ENCODE measurements around the gene ARHGAP26.

The ARHGAP26 gene

DNA sequence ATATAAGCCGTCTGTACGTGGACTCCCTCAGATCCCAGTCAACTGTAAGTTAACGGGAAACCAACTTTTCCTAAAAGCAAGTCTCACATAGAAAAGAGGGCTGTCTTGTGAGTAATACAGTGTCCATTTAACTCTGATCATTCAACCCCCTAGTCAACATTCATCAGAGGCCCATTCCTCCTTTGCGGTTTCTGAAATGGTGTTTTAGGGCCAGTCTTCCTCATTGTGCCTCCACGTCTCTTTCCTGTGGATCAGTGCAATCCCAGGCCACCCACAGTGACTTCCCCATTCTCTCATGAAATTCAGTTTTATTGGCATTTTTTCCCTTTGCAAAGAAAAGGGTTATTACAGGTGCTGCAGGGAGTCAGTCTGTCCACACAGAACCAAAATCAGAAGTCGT, 371.5 kb downstream of the ARHGAP26 start:
- CTCF ChIA-PET: no interaction called here
- no peak for TF ChIP-seq CTCF (conservative IDR thresholded peaks at IDR 0.05; ENCODE audit: low read depth)
- DNase-seq (ENCODE audit: low spot score): no peak
- POLR2A ChIA-PET (ENCODE audit: low non-redundant PET): no interaction called here
- H3K27ac ChIP-seq: peak overlapping the region; percentile 93

DNA sequence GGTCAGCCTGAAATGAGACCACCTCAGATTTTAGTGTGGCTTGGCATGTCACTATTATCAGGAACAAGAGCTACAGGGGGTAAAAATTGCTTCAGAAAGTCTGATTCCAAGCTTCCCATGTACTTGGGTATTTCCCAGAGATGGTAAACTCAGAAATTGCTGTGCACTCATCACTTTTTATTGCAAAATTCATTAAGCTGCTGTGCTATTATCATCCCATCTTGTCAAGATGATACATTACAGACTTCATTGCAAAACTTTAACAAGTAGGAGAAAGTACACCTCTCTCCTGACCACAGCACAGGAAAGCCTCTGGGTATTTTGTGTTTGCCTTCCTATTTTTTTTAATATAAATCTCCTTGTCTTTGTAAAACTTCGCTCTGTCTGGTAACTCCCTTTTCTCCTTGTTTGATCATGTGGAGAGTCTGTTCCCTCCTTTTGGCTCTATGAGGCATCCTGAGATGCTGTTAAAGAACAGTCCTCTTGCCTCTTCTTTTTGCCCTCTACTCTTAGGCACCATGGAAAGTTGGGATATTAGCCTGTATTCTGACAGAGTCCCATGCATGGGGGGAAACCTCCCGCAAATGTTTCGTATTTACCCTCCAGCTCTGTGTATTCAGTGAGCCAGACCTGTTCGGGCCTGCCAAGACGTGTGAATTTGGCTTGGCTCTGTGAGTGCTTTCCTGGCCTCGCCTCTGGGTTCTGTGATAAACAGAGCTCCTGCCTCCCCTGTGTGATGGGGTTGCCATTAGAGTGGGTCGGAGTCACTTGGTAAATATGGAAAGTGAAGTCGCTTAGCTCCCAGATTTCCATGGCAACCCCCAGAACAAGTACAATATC, 372.6 kb downstream of the ARHGAP26 start:
- H3K27ac ChIP-seq: peak overlapping the region; percentile 93
- peak; percentile 85 for DNase-seq (ENCODE audit: low spot score)
- ChIA-PET CTCF (interaction anchor here (0.6 to 1.6 kb wide), 2 partner anchors 242 to 260 kb away, joined by 3 to 4 read pairs; partner anchors contain the start of gene NR3C1), POLR2A (ENCODE audit: low non-redundant PET) (interaction anchor here (0.7 kb wide), 1 partner anchor 261 kb away, joined by 3 read pairs; no protein-coding TSS in a partner anchor)
- no peak for TF ChIP-seq CTCF (conservative IDR thresholded peaks at IDR 0.05; ENCODE audit: low read depth)

DNA sequence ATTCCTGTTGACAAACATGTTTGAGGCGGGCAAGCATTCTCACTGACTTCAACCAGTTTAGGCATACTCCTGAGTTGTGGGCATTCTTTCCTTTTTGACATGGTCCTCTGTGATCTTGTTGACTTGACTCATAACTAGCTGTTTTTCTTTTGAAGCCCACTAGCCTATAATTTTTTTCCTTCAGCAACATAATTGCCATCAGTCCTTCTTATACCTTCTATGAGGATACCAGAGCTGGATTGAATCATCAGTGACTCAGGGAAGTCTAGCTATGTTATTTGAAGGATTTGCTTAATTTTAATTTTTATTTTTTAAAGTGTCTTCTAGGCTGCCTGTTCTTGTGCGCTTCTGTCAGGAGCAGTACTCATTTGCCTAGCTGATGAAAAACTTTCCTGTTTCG, 373.8 kb downstream of the ARHGAP26 start:
- DNase-seq (ENCODE audit: low spot score): peak; percentile 68
- CTCF ChIA-PET: interaction anchor here (1.6 kb wide), 1 partner anchor 259 kb away, joined by 4 read pairs; the partner anchor contains the start of gene NR3C1
- no peak for TF ChIP-seq CTCF (conservative IDR thresholded peaks at IDR 0.05; ENCODE audit: low read depth)
- POLR2A ChIA-PET (ENCODE audit: low non-redundant PET): no interaction called here
- peak overlapping the region; percentile 93 for H3K27ac ChIP-seq

GRCh38 chr5:143145243-143146160, 375.3 kb downstream of the ARHGAP26 start:
- no peak overlapping the region for H3K27ac ChIP-seq
- ChIA-PET CTCF (interaction anchor here (0.7 kb wide), 1 partner anchor 1577 kb away, joined by 7 read pairs; no protein-coding TSS in a partner anchor), POLR2A (ENCODE audit: low non-redundant PET) (no interaction called here)
- DNase-seq (ENCODE audit: low spot score): no peak
- TF ChIP-seq CTCF (conservative IDR thresholded peaks at IDR 0.05; ENCODE audit: low read depth): no peak

GRCh38 chr5:143146161-143146560, 376.0 kb downstream of the ARHGAP26 start:
- H3K27ac ChIP-seq: no peak overlapping the region
- ChIA-PET CTCF (interaction anchor here (0.7 kb wide), 1 partner anchor 1578 kb away, joined by 7 read pairs; no protein-coding TSS in a partner anchor), POLR2A (ENCODE audit: low non-redundant PET) (no interaction called here)
- no peak for TF ChIP-seq CTCF (conservative IDR thresholded peaks at IDR 0.05; ENCODE audit: low read depth)
- DNase-seq (ENCODE audit: low spot score): no peak

DNA sequence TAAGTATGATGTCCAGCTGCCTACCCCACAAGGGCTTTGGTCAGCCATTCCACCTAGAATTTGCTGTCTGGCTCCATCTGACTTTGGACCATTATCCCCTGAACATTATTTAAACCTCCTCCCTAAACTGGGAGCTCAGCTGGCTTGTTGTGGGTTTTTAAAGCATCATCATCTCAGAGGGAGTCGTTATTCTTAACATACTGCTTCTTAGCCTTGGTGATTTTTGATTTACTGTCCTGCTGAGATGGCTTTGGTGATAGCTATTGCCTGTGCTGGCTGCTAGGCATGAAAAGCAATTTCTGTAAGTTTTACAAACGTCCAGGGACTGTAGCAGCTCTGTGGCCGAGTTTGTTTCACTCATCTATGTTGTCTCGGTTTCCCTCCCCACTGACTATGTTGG, 377.2 kb downstream of the ARHGAP26 start:
- POLR2A ChIA-PET (ENCODE audit: low non-redundant PET): interaction anchor here (0.5 kb wide), 1 partner anchor 1035 kb away, joined by 3 read pairs; no protein-coding TSS in a partner anchor
- CTCF ChIA-PET: interaction anchor here (0.5 kb wide), 1 partner anchor 41 kb away, joined by 3 read pairs; no protein-coding TSS in a partner anchor
- no peak overlapping the region for H3K27ac ChIP-seq
- no peak for TF ChIP-seq CTCF (conservative IDR thresholded peaks at IDR 0.05; ENCODE audit: low read depth)
- no peak for DNase-seq (ENCODE audit: low spot score)
